ENCODE data around the gene AFF1.
"Not testable (repeated sequence)": the region's sequence is repeated elsewhere in the genome, so short reads cannot be mapped to it uniquely, and the experiment has no call there.

Gene AFF1

GRCh38 chr4:87076690-87077358 is 142.0 kb downstream of the AFF1 start:
- FAIRE-seq (no peak), DNase-seq (ENCODE audit: insufficient read length, low spot score) (no peak)
- TF ChIP-seq POLR2A (IDR thresholded peaks at IDR 0.05; ENCODE audit: low read depth, low read length), result no peak

- FAIRE-seq, result no peak
- TF ChIP-seq POLR2A (IDR thresholded peaks at IDR 0.05; ENCODE audit: low read depth, low read length), result no peak
- DNase-seq (ENCODE audit: insufficient read length, low spot score), result no peak
These were observed 143.2 kb downstream of the AFF1 start for GRCh38 chr4:87077914-87078585.

- TF ChIP-seq POLR2A (IDR thresholded peaks at IDR 0.05; ENCODE audit: low read depth, low read length), result no peak
- DNase-seq (ENCODE audit: insufficient read length, low spot score) (no peak), FAIRE-seq (no peak)
These were observed 144.2 kb downstream of the AFF1 start for GRCh38 chr4:87078987-87079486.

GRCh38 chr4:87079967-87080366 is 145.2 kb downstream of the AFF1 start:
- DNase-seq (ENCODE audit: insufficient read length, low spot score) (no peak), FAIRE-seq (no peak)
- no peak for TF ChIP-seq POLR2A (IDR thresholded peaks at IDR 0.05; ENCODE audit: low read depth, low read length)

- TF ChIP-seq POLR2A (IDR thresholded peaks at IDR 0.05; ENCODE audit: low read depth, low read length), result no peak
These were observed 145.7 kb downstream of the AFF1 start for GRCh38 chr4:87080462-87080861.

GRCh38 chr4:87081826-87082225 is 147.0 kb downstream of the AFF1 start:
- no peak for FAIRE-seq
- TF ChIP-seq POLR2A (IDR thresholded peaks at IDR 0.05; ENCODE audit: low read depth, low read length), result no peak
- no peak for DNase-seq (ENCODE audit: insufficient read length, low spot score)

More at GRCh38 chr4:87080462-87080861, 145.7 kb downstream of the AFF1 start:
- FAIRE-seq, result no peak
- no peak for DNase-seq (ENCODE audit: insufficient read length, low spot score)

- not testable (repeated sequence) for FAIRE-seq; DNase-seq (ENCODE audit: insufficient read length, low spot score)
These were observed 150.9 kb downstream of the AFF1 start for GRCh38 chr4:87085732-87086131.

GRCh38 chr4:87086143-87086805 is 151.5 kb downstream of the AFF1 start:
- no peak for FAIRE-seq
- no peak for TF ChIP-seq POLR2A (IDR thresholded peaks at IDR 0.05; ENCODE audit: low read depth, low read length)
- DNase-seq (ENCODE audit: insufficient read length, low spot score), result no peak

GRCh38 chr4:87087015-87087414 is 152.2 kb downstream of the AFF1 start:
- FAIRE-seq, result no peak
- no peak for TF ChIP-seq POLR2A (IDR thresholded peaks at IDR 0.05; ENCODE audit: low read depth, low read length)
- no peak for DNase-seq (ENCODE audit: insufficient read length, low spot score)

GRCh38 chr4:87087420-87087819 is 152.6 kb downstream of the AFF1 start:
- FAIRE-seq, result no peak

GRCh38 chr4:87088186-87088585 is 153.4 kb downstream of the AFF1 start:
- TF ChIP-seq POLR2A (IDR thresholded peaks at IDR 0.05; ENCODE audit: low read depth, low read length), result no peak
- no peak for DNase-seq (ENCODE audit: insufficient read length, low spot score)
- FAIRE-seq, result no peak

More at GRCh38 chr4:87087420-87087819, 152.6 kb downstream of the AFF1 start:
- no peak for TF ChIP-seq POLR2A (IDR thresholded peaks at IDR 0.05; ENCODE audit: low read depth, low read length)
- DNase-seq (ENCODE audit: insufficient read length, low spot score), result no peak

GRCh38 chr4:87089368-87089767 is 154.6 kb downstream of the AFF1 start:
- no peak for FAIRE-seq
- DNase-seq (ENCODE audit: insufficient read length, low spot score), result no peak
- TF ChIP-seq POLR2A (IDR thresholded peaks at IDR 0.05; ENCODE audit: low read depth, low read length), result no peak

GRCh38 chr4:87090305-87090704 is 155.5 kb downstream of the AFF1 start:
- no peak for TF ChIP-seq POLR2A (IDR thresholded peaks at IDR 0.05; ENCODE audit: low read depth, low read length)
- DNase-seq (ENCODE audit: insufficient read length, low spot score), result no peak
- FAIRE-seq, result no peak

GRCh38 chr4:87092389-87093141 is 157.8 kb downstream of the AFF1 start:
- peak; percentile 92 for FAIRE-seq
- TF ChIP-seq POLR2A (IDR thresholded peaks at IDR 0.05; ENCODE audit: low read depth, low read length), result no peak
- peak; percentile 52 for DNase-seq (ENCODE audit: insufficient read length, low spot score)

Measured in H54 (cell line).